HT-29 (cell line): ENCODE measurements around the gene LPAR4. TPM values are rescaled to one million over a fixed set of nuclear protein-coding genes. Genes with fewer than 3 reads are reported as not detected.

Source experiments
- total RNA-seq: library from RNA; depleted of rRNA; stranded (reverse); fragments of >200 nt; shearing (Covaris generic); gene quantifications from 2 replicates; pipeline ENCODE4 v1.2.3, GENCODE V29; 2014; rRNA removed

LPAR4 gene
- total RNA-seq, 1 experiment from 2014 or later, result not detected

Other genes with a start within 250 kb of the LPAR4 start
- gene RTL3, start 88.4 kb upstream of the LPAR4 start, total RNA-seq, result not detected in 2 replicates
- not detected in 2 replicates for gene P2RY10, start 197.7 kb downstream of the LPAR4 start, total RNA-seq